AML-193 (cell line): ENCODE measurements around the gene MEIOB.

Experiments
- DNase-seq, 2 experiments: peaks; one replicate each; lab custom pipeline; 2025; lab: John Stamatoyannopoulos, UW

The MEIOB gene

DNA sequence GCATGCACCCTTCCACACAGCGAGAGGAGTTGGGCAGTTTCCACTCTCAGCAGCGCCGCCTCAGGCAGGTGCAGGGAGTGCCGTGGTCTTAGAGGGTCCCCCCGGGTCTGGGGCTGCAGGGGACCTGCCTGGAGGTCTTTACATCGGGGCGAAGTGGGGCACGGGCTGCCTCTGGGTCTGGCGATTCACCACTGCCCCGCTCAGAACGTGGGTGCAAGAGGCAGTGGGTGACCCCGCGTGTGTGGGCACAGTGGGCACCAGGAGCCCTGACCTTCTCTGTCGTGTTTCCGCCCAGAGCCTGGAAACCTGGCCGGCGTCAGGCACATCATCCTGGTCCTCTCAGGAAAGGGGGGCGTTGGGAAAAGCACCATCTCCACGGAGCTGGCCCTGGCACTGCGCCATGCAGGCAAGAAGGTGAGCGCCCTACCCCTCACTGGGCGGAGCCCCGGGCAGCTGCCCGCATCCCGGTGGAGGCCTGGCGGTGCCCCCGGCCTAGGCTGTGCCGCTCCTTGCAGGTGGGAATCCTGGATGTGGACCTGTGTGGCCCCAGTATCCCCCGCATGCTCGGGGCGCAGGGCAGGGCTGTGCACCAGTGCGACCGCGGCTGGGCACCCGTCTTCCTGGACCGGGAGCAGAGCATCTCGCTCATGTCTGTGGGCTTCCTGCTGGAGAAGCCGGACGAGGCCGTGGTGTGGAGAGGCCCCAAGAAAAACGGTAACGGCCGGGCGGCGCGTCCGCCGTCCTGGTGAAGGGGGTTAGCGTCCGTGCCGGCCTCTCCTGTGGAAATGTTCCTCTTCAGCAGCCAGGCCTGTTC is 85.5 kb downstream of the MEIOB start:
- DNase-seq = no peak

DNA sequence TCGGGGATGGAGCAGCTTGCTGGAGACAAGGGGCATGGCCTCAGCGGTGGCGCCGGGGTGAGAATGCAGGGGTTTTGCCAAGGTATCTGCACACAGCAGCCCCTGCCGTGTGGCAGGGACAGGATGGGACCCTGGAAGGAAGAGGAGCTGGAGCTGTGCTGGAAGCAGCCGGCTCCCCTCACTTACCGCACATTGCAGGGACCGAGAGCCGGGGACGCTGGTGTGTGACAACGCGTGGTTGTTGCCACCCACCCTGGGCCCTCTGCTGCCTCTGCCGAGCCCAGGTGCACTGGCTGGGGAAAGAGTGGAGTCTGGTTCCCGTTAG is 86.2 kb downstream of the MEIOB start:
- DNase-seq = no peak

DNA sequence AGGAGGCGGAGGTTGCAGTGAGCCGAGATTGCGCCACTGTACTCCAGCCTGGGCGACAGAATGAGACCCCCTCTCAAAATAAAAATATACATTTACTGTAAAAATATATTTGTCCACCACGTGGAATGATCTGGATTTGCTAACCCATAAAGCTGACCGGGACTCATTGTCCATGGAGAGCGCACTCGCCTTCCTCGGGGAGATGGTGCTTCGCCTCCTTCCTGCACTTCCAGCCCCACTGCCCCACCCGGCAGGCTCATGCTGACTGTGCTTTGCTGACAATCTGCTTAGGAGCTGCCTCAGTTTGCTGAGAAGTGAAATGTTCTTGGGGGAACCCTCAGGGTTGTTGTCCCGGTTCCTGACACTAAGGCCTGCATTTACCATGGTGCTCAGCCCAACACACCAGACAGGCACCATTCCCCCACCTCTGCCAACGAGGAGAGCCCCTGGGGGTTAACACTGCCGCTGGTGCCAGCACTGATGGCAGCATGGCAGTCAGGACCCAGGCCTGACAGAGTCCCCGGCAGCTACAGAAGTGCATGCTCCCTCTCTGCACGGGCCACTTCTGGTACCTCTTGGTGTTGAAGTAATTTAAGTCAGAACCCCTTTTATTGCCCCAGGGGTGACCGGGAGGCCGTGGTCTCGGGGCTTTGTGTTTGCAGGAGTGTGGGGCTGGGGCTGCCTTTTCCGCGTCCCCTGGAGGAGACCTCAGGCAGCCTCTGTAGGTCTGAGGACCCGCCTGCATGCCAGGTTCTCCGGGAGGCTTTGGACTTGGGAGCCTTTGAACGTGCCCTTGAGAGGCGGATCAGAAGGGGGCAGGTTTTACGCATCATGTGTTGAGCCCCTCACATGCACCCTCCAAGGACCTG is 86.8 kb downstream of the MEIOB start:
- DNase-seq = no peak
